Measurements from ENCODE around the gene SLC47A1.

GRCh38 chr17:19549746-19550623 is 16.3 kb downstream of the SLC47A1 start:
- TF ChIP-seq, protein P1, sequence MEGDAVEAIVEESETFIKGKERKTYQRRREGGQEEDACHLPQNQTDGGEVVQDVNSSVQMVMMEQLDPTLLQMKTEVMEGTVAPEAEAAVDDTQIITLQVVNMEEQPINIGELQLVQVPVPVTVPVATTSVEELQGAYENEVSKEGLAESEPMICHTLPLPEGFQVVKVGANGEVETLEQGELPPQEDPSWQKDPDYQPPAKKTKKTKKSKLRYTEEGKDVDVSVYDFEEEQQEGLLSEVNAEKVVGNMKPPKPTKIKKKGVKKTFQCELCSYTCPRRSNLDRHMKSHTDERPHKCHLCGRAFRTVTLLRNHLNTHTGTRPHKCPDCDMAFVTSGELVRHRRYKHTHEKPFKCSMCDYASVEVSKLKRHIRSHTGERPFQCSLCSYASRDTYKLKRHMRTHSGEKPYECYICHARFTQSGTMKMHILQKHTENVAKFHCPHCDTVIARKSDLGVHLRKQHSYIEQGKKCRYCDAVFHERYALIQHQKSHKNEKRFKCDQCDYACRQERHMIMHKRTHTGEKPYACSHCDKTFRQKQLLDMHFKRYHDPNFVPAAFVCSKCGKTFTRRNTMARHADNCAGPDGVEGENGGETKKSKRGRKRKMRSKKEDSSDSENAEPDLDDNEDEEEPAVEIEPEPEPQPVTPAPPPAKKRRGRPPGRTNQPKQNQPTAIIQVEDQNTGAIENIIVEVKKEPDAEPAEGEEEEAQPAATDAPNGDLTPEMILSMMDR (IDR thresholded peaks at IDR 0.05) = no peak
- no peak for TF ChIP-seq POLR2A (IDR thresholded peaks at IDR 0.05)
- no peak for TF ChIP-seq POLR2AphosphoS5 (IDR thresholded peaks at IDR 0.05)
- no peak for TF ChIP-seq EP300 (IDR thresholded peaks at IDR 0.05)
